Muscle layer of colon (tissue), 2 donors: ENCODE measurements around the gene SNPH.

Experiments used
- H3K27ac ChIP-seq: one replicate; pipeline ENCODE4 v1.7.0; 2013; ENCODE audit warnings: low read depth, mild to moderate bottlenecking, low read length, moderate library complexity
- H3K27me3 ChIP-seq, 2 donors: one replicate each; pipeline ENCODE4 v1.7.0; 2013; ENCODE audit warnings: low read length in 2 of 2, mild to moderate bottlenecking in 2 of 2; ENCODE audit not compliant: insufficient read depth in 2 of 2, control insufficient read depth in 1 of 2
- H3K36me3 ChIP-seq: one replicate; pipeline ENCODE4 v1.7.0; 2013; ENCODE audit warnings: mild to moderate bottlenecking, low read length; ENCODE audit not compliant: insufficient read depth
- H3K4me1 ChIP-seq: one replicate; pipeline ENCODE4 v1.7.0; 2013; ENCODE audit warnings: mild to moderate bottlenecking, low read length; ENCODE audit not compliant: insufficient read depth
- H3K4me3 ChIP-seq, 2 donors: one replicate each; pipeline ENCODE4 v1.7.0; 2013; ENCODE audit warnings: low read length in 2 of 2, low read depth in 1 of 2, mild to moderate bottlenecking in 1 of 2, moderate library complexity in 1 of 2
- H3K9ac ChIP-seq: one replicate; pipeline ENCODE4 v1.7.0; 2013; ENCODE audit warnings: low read length
- H3K9me3 ChIP-seq: one replicate; pipeline ENCODE4 v1.7.0; 2013; ENCODE audit warnings: mild to moderate bottlenecking, low read length
- donor health status: abdominal sarcoma.
- donor health status: Adenocarcinoma of cecum.

SNPH gene

DNA sequence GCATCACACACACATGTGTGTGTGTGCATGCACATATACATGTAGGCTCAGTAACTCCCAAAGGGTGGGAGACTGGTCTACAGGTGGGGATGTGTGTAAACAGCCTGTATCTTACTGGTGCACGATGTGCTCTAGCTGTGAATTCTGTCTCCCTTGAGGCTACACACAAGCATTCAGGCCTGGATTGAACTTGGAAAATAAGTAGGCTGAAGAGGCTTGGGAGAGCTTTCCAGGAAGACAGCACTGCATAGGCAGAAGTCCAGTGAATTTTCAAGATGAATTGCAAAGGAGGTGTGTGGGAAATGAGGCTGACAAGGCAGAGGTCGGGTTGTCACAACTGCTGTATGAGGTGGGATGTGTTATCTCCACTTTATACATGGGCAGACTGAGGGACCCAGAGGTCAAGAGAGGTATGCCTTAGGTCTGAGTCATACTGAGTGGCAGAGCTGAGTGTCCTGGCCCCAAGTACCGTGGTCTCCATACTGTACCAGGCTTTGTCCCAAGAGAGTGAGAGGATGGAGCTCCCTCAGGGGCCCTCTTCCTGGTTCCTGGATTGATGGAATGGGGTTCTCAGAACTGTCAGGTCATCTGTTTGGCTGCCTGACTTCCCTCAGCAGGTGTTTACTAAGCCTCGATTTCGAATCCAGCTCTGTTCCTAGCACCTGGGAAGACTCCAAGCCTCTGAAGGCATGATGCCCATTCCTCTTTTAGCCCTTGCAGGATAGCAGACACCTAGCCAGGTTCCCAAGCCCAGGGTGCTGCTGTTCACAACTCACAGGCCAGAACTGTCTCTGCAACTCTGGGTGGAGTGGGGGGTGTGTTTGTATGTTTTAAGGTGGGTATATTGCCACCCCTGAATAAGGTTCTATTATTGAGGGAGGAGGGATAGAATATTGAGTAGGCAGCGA is 14.4 kb downstream of the SNPH start:
- Histone ChIP-seq H3K27me3 (no peaks in the 10 kb centered on the region), H3K36me3 (no peaks in the 10 kb centered on the region), H3K9ac (no peak overlapping the region), H3K9me3 (no peaks in the 10 kb centered on the region), H3K4me1 (no peaks in the 10 kb centered on the region), H3K27ac (no peak overlapping the region), H3K4me3 (no peak overlapping the region)

DNA sequence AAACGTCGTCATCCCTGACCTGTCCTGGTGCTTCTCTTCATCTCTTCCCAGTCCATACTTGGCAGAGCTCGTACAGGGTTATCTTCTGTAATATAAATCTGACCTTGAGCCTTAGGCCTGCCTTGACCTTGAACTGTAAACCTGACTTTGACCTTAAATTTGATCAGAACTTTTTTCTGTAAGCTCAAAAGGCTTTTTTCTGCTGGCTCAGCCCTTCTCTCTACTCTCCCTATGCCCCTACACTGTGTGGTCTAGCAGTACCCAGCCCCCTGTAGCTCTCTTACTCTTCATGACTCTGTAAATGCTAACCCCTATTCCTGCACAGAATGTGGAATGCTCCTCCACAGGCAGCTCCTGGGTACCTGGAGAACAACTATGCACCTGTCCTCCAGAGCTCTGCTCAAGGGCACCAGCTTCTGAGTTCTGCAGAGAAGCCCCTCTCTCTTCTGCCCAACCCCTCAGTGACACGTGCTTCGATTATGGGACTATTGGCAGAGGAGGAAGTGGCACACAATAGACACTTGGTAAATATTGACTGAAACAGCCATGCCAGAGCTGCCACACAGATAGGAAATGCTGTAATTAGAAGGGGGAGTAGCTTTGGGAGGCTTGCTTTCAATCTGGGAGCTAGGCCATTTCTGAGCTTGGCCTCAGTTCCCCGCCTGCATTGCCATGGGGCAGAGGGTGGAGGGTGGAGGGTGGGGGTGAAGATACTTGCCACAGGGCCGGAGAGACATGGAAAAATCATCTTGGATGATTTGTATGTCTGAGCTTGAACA is 15.4 kb downstream of the SNPH start:
- no peaks in the 10 kb centered on the region for H3K4me1 ChIP-seq
- H3K27ac ChIP-seq = no peak overlapping the region
- no peaks in the 10 kb centered on the region for H3K36me3 ChIP-seq
- no peak overlapping the region for H3K9ac ChIP-seq
- no peaks in the 10 kb centered on the region for H3K9me3 ChIP-seq
- H3K4me3 ChIP-seq = no peak overlapping the region
- no peaks in the 10 kb centered on the region for H3K27me3 ChIP-seq

DNA sequence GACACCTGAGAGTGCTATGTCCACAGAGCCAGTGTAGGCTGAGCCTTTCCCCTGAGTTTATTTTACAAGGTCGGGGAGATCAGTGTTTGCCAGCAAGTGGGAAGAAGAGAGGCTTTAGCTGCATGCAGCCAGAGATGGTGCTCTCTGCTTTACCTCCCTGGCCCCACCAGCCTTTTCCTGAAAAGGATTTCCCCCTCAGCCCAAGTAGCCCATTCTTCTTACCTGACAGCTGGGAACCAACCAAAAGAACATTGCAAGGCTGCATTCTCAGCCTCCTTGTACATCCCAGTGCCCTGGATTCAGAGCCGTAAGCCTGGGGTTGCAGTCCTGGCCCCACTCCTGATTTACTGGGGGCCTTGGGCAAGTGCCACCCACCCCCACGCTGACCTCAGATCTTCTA is 16.9 kb downstream of the SNPH start:
- Histone ChIP-seq H3K9ac (no peak overlapping the region), H3K27me3 (no peaks in the 10 kb centered on the region), H3K27ac (no peak overlapping the region), H3K4me3 (no peak overlapping the region), H3K9me3 (no peaks in the 10 kb centered on the region), H3K4me1 (no peaks in the 10 kb centered on the region), H3K36me3 (no peaks in the 10 kb centered on the region)

DNA sequence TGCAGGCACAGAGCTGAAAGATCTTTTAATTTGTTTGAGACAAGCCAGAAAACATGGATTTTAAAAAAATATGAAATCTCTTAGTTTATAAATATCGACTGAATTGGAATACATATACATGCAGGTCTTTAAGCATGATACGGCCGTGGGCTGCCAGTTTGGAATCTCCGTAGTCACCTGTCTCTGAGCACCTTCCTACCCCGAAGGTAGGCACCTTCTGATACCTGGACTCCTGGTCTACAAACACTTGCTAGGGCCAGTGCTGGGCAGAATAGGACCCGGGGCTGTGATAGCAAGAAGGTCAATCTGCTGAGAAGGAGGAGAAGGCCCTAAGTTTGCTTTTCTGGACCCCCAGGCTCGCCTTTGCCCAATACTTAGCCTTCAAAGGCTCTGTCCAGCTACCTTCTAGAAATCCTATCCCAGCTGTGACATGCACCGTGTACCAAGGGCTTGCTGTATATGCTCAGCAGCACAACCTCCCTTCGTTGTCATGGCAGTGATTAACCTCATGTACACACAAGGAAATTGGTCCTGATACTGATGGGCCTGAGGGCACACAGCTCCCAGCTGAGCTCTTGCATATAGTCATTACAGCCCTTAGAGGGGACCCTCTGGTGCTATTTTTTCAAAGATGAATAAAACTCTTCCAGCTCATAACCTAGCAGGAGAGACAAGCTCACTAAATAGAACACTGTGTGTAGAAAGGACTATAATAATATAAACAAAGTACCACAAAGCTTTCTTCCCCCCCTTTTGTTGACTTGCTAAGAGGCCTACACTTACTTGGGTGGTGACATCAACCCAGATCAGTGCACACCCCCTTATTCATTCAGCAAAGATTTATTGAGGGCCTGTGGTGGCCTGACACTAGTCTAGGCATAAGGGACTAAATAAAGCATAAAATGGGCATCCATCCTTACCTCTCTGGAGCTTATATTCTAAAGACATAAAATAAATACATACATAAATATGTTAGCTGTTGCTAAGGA is 17.7 kb downstream of the SNPH start:
- Histone ChIP-seq H3K4me1 (no peaks in the 10 kb centered on the region), H3K27me3 (no peaks in the 10 kb centered on the region), H3K4me3 (no peak overlapping the region), H3K9me3 (no peaks in the 10 kb centered on the region), H3K9ac (no peak overlapping the region), H3K27ac (no peak overlapping the region), H3K36me3 (no peaks in the 10 kb centered on the region)

DNA sequence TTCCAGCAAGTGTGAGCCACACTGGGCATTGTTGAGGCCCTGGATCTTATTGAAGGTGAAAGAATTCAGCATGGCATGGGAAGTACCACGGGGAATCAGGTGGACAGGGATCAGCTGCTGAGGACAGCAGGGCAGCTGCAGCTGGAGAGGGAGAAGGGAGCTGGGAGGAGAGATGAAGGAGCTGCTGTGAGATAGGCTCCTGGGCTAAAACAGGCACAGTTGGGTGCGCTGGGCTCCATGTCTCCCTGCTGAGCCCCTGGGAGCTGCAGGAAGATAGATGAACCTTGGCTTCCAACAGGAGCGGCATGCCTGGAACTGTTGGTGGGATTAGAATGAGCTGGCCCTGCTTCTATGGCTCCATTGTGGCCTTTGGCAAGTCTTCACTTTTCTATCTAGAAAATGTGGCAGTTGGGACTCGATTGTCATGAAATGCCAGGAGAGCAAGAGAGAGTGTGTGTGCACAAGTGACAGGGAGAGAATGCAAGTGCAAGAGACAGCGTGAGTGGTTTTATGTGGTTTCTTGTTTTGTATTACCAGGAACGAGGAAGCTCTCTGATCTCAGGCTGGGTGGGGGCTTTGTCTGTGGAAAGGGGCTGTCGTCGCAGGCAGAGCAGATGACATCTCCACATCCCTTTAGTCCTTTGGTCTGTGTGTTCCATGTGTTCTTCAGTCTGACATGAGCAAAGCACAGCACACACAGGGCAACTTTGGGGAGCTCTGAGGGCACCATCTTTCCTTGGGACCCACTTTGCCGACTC is 20.4 kb downstream of the SNPH start:
- no peak overlapping the region for H3K27ac ChIP-seq
- no peaks in the 10 kb centered on the region for H3K36me3 ChIP-seq
- H3K9me3 ChIP-seq = no peaks in the 10 kb centered on the region
- H3K4me1 ChIP-seq = no peaks in the 10 kb centered on the region
- no peak overlapping the region for H3K9ac ChIP-seq
- H3K4me3 ChIP-seq = no peak overlapping the region
- H3K27me3 ChIP-seq = no peaks in the 10 kb centered on the region

DNA sequence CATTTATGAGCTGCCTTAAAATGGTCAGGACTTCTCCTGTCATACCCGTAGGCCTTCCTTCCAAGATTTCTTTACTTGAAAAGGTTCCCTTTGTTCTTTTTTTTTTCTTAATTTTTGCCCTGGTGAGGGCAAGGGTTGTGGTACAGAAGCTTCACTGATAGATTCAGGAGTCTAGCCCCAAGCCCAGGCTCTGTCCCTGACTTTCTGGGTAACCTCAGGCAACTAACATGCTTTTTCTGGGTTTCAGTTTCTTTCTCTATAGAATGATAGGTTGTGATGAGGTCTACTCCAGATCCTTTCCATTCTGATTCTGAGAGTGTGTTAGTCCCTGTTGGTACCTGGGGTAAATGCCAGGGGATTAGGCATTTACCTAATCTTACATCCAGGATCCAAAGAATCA is 21.2 kb downstream of the SNPH start:
- Histone ChIP-seq H3K4me3 (no peak overlapping the region), H3K9me3 (no peaks in the 10 kb centered on the region), H3K9ac (no peak overlapping the region), H3K27me3 (no peaks in the 10 kb centered on the region), H3K36me3 (no peaks in the 10 kb centered on the region), H3K4me1 (no peaks in the 10 kb centered on the region), H3K27ac (no peak overlapping the region)

DNA sequence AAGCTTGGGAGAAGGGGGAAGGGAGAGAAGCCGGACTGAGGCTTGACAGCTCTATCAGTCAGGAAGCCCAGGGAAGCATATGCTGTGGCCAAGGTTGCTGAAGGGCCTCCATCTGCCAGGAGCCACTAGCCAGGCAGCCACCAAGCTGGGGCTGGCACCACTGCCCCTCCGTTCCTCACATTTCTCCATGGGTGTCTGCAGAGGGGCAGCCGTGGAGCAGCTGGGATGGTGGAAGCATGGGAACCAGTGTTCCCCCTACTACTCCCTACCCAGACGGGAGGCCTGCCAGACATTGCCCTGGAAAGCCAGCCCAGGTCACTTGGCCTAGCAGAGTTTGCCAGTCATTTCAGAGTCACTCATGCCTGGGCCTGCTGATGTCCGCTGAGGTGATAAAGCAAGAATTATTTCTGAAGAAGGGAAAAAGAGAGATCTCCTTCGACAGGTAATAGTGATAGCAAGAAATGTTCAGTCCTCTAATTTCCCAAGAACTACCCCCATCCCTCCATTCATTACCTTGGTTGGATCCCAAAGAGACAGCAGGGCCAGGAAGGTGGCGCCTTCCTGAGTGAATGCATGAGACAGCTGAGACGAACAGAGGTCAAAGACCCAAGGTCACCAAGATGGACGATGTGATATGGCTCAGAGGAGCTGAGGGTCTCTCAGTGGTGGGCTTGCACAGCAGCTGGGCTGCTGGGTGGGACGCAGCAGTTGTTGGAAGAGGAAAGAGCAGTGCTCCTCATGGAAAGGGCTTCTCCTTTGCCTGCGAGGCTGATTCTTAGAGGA is 21.9 kb downstream of the SNPH start:
- no peak overlapping the region for H3K4me3 ChIP-seq
- H3K4me1 ChIP-seq = no peaks in the 10 kb centered on the region
- no peaks in the 10 kb centered on the region for H3K36me3 ChIP-seq
- no peaks in the 10 kb centered on the region for H3K9me3 ChIP-seq
- H3K9ac ChIP-seq = no peak overlapping the region
- H3K27ac ChIP-seq = no peak overlapping the region
- H3K27me3 ChIP-seq = no peaks in the 10 kb centered on the region

DNA sequence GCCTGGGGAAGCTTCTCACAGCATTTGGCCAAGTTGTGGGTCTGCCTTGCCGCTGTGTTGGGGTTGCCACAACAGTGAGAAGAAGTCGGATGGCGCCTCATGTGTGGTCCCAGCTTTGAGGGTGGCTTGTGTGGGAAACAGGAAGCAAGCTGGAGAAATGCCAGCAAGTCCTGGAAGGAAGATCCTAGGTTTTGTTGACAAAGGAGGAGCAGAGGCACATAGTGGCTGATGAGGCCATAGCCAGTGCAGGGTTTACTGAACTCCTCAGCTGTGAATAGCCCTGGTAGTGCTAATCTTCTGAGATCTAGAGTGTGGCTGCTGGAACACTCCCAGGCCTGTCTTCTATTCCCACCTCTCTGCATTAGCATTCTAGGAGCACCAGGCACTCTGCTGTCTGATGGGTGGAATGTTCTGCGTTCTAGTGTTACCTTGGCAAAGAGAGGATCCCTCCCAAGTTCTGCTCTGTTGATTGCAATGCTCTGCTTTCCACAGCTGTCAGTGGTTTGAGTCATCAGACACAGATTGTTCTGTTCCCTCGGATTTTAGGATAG is 25.2 kb downstream of the SNPH start:
- Histone ChIP-seq H3K27ac (no peak overlapping the region), H3K4me3 (no peak overlapping the region), H3K36me3 (peaks cover under 1% of the 10 kb centered on the region), H3K27me3 (no peaks in the 10 kb centered on the region), H3K4me1 (no peaks in the 10 kb centered on the region), H3K9ac (no peak overlapping the region), H3K9me3 (no peaks in the 10 kb centered on the region)

DNA sequence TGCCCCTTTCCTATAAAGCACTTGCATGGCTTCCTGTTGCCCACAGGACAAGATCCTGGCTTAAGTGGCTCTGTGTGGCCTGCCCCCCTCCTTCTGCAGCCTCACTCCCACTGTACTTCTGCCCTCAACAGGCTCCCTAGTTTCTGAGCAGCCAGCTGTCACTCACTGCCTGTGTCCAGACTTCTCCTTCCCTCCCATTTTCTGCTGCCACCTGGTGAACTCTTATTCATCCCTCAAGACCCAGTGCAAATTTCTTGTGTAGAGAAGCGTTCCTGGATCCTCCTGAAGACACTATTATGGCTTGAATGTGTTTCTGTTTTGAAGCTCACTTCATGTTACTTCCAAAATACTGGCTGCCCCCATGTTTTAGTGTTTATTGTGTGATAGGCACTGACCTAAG is 26.5 kb downstream of the SNPH start:
- Histone ChIP-seq H3K4me1 (no peaks in the 10 kb centered on the region), H3K4me3 (no peak overlapping the region), H3K27me3 (no peaks in the 10 kb centered on the region), H3K9ac (no peak overlapping the region), H3K27ac (no peak overlapping the region), H3K9me3 (no peaks in the 10 kb centered on the region), H3K36me3 (peaks cover 14% of the 10 kb centered on the region)
